HS-5 (cell line): ENCODE measurements around the gene OTUD7B.
A peak's percentile ranks its signal among the peaks of the same experiment; 100 is the strongest.
"Not testable (repeated sequence)": the region's sequence is repeated elsewhere in the genome, so short reads cannot be mapped to it uniquely, and the experiment has no call there.

Experiments used
- DNase-seq: peaks from one replicate; pipeline ENCODE4 v3.0.0-alpha.2; 2012; ENCODE audit warnings: low read depth

OTUD7B gene

DNA sequence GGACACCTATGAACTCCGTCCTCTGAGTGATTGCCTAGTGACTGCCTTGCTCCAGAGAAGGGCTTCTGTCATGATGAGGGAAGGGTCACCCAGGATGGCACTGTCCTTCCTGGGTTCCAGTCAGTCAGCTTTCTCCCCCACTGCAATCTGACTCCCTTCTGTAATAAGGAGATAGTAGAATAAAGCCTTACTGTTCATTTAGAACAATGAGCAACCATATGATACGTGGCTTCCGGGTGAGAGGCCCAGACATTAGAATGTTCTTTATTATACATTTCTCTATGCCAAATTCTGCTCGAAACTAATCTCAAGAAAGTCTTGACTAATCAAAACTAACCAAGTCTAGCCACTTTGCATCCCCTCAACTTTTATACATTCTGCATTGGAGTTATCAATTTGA is 65.3 kb downstream of the OTUD7B start:
- DNase-seq = no peak

DNA sequence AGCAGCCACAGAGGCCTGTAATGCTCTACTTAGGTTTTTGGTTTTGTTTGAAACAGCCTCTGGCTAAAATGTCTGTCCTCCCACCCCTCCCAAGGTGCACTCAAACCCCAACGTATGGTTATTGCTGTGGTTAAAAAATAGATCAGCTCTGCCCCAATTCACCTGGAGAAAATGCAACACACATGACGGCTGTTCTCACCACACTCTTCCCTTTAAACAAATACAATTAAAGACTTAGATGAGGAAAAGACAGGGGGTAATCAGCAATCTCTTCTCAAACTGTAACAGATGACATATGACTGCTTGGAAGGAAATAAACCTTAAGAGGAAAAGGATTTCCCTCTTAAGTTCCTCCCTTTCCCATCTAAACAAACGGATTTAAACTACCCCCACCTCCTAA is 67.6 kb downstream of the OTUD7B start:
- no peak for DNase-seq

DNA sequence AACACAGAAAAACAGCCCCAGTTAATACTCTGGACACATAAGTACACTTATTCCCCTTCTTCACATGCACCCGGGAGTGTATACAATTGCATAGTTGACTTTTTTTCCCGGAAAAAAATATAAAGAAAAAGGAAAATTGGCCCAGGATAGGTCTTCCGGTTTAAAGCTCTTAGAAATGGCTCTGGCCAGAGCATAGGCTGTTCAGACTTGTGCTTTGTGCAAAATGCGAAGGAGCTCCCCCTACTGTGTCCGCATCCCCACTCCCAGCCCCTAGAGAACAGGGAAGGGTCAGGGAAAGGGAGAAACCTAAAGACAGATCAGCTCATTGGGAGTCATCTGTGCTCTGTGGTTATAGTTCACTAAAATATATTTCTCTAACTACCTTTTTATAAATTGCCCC is 68.3 kb downstream of the OTUD7B start:
- no peak for DNase-seq

DNA sequence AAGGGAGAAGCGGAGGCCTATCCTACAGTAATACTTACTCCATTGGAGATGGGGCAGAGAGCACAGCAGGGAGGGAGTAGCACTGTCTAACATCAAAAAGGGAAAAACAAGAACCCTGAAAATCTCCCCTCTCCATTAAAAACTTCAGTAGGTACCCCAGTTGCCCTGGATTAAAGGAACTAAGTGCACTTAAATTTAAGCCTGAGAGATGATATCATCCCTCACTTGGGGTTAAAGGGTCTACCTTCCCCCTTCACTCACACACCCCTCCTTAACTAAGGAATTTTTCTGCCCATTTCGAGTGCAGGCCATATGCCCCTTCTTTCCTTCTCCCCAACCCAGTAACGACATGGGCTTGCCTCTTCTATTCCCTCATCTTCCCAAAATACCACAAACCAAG is 70.1 kb downstream of the OTUD7B start:
- no peak for DNase-seq

DNA sequence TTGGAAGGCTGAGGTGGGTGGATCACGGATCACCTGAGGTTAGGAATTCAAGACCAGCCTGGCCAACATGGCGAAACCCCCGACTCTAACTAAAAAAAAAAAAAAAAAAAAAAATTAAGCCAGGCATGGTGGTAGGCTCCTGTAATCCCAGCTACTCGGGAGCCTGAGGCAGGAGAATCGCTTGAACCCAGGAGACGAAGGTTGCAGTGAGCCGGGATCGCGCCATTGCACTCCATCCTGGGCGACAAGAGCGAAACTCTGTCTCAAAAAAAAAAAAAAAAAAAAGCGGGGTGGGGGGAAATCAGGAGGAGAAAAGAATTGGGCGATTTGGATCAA is 71.9 kb downstream of the OTUD7B start:
- not testable (repeated sequence) for DNase-seq

DNA sequence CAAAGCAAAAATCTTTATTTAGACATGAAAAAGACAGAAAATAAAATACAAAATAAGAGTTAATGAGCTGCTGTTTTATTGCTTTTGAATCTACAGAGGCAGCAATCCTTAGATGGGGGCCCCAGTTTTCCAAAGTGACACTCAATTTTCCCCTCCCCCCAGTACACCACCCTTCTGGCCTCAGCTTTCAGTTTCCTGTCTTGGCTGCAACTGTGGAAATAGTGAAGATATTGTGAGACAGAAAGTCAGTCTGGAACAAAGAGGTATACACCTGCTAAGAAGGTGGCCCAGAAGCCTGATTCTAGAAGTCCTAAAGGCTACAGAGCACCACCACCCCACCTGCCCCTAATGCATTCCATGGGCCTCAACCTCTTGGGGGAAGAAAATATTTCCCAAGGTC is 72.8 kb downstream of the OTUD7B start:
- no peak for DNase-seq

DNA sequence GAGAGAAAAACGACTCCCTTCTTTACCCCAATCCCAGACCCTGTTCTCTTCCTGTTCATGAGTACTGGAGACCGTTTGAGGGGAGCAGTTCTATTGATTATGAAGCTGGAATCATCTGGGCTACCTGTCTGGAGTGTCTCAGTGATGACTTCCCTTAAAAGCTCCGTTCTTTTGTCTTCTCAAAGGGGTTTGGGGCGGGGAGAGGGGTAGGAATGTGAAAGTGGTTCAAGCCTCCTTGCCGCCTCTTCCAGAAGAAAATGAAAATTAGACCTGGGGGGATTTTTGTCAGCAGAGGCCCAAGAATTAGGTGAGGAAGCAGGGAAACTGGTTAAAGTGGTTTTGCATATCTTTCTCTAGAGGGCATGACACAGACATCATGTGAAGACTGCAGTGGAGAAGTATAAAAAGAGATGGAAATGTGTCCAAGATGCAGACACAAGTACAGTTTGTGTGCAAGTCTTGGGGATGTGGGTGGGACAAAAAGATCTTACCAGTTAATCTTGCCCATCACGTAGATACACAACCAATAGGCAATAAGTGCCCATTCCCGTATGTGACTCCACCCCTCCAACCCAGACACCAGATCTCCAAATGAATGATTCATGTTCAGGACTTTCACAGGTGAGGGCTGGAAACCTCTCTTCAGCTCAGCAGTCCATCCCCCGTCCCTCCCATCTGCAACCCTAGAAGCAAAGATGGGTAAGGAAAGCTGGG is 73.4 kb downstream of the OTUD7B start:
- no peak for DNase-seq

DNA sequence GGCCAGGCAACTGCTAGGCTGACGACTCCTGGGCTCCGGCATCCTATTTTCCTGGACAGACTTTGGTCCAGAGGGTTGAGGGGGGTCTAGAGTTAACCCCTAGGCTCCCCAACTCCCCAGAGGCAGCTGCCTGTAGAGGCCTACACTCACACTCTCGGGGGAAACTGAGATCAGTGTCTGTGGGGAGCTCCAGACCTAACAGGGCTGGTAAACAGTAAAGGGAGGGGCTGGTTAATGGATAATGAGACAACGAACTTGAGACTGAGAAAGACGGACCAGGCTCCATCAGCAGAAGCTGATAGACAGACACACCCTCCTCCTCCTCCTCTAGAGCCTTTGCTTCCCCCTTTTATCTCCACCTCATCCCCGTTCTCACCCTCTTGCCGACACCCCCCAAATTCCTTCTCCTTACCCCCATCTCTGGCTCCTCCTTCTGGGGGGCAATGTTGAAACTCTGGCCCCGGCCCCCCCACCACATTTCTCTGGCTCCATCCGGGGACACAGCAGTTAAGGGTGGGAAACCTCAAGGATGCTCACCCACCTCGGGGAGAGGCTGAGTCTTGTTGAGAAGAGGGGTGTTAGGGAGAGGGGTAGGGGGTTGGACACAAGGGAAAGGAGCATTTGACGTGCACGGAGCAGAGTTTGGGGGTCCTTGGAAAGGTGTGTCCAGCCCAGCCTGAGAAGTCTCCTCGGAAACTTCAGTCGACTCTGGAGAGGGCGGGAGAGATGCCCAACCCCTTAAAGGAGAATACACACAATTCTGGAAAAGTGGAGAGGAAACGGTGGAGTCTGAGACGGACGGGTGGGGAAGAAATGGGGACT is 74.1 kb downstream of the OTUD7B start, which contains the start of gene MTMR11:
Gene MTMR11, minus strand, starts transcription at position 710 of the 822 bp plus-strand sequence. Its CDS starts 232 bp downstream, at position 478.
- no peak for DNase-seq

DNA sequence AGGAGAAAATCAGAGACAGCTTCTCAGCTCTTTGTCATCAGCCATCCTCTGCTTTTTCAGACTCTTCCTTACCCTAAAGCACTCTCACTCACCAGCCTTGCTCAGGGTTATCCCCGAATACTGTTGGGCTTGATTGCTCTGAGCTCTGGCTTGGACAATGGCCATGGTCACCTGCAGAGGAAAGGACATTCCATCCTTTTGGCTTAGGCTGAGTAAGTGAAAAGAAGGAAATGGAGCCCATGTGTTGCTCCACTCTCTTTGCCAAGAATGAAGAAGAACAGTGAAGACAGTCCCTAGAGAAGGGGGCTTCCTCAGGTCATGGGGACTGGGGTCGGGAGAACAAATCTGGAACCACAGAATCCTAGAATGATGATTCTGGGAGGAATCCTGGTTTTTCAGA is 76.2 kb downstream of the OTUD7B start:
- DNase-seq = no peak

DNA sequence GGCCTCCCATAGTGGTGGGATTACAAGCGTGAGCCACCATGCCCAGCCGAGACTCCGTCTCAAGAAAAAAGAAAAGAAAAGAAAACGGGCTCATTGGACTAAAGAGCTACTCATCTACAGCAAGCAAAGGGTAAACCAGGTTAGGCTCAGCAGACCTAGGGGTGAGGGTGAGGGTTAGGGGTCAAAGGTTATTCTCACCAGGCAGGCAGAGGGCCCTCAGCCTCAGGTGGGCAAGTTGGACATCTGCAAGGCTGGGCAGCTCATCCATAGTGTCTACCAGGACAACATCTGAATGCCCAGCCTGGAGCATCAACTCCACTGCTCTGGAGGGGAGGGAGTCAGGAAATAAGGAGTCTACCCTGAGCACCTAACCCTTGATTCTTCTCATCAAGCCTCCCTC is 77.3 kb downstream of the OTUD7B start:
- DNase-seq = no peak

DNA sequence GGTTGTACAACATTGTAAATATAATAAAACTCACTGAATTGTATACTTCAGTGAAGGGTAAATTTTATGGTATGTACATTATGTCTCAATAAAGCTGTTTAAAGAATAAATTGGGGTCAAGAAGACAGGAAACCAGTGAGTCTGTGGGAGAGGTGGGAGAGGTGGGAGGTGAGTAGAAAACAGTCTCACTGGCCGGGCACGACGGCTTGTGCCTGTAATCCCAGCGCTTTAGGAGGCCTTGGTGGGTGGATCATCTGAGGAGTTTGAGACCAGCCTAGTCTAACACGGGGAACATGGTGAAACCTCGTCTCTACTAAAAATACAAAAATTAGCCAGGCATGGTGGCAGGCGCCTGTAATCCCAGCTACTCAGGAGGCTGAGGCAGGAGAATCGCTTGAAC is 78.1 kb downstream of the OTUD7B start:
- no peak for DNase-seq

DNA sequence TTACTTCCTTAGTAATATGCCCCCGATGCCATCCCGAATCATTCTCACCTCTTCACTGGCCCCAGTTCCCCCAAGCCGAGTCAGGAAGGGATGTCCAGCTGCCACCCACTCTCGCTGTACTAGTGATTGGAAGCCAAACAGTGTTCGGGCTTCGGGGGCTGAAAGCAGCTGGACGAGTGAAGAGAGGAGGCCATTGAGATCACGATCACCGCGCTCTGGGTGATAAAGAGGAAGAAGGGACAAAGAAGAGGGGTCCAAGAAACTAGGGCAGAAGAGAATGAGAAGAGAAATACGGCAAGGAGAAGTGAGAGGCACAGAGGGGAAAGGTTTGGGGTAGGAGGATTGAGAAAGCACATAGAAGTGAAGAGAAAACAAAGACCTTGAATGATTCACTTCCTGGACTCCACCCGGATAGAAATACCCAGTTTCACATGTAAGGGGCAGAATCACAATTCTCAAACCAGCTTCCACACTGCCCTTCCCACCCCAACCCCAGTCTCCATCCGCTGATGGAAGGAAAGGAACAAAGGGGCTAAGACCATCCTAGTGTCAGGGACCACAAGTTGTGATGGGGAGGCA is 79.2 kb downstream of the OTUD7B start:
- DNase-seq = no peak

DNA sequence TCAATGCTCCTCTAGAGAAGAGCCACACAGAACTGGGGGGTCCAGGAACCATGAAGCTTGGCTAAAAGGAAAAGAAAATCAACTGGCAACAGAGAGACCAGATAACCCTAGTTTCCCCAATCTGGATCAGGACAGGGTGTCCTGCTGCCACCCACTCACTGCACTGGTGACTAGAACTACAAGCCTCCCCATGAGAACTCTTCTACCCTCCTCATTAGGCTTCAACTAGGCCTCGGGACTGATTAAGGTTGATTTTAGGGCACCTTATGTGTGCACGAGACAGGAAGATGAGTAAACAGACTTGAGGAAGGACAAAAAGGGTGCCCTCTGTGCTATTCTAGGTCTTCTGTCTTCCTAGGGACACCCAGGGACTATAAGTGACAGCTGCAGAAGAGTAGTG is 80.7 kb downstream of the OTUD7B start:
- no peak for DNase-seq

DNA sequence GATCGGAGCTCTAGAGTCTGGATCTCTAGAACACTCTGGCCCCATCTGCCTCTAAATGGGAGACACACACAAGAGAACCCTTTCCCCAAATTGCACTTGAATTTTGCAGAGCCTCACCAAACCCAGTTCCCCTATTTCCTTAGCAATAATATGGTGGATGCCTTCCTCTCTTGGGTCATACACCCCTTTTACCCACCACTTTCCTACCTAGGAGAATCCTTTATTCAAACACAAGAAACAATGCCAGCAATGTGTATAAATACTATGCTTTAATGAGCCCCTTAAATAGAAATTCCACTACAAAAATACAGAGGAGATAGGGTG is 82.2 kb downstream of the OTUD7B start:
- DNase-seq = no peak

DNA sequence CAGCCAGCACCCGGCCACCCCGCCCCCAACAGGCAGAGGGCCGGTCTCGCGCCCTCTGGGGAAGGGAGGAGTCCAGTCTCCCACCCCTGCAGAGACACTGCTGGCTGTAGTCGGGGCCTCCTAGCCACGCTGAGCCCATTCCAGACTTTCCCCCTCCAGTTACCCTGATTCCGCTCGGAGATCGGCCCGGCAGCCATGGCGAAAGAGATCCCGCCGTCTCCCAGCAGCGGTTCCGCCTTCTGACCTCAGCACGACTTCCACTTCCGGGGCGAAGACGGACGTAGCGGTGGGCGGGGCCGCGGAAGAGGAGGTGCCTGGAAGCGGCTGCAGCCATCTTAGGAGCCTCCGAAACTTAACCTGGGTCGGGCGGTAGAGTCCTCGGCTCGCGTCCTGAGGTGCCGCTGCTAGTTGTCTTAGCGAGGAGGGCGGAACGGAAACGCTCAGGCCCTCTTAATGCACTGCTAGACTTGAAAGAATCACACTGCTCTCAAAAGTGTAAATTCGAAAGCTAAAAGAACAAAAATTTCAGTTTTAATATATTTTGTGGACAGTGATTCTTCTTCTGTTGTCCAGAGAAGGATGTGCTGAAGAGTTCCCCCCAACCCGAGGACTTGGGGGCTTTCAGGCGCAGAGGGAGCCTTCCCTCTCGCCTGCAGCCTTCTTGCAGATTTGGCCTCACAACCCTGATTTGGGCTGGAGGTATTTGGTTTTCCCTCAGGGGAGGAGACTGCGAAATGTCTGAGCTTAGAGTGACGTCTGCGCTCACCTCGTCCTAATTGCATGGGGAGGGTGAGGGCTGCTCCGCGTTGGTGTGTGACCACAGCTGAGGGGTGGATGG is 82.7 kb downstream of the OTUD7B start, which contains the start of gene SF3B4:
Gene SF3B4, minus strand, starts transcription at position 241 of the 838 bp plus-strand sequence. Its CDS starts 44 bp downstream, at position 197.
- DNase-seq = peak; percentile 70

DNA sequence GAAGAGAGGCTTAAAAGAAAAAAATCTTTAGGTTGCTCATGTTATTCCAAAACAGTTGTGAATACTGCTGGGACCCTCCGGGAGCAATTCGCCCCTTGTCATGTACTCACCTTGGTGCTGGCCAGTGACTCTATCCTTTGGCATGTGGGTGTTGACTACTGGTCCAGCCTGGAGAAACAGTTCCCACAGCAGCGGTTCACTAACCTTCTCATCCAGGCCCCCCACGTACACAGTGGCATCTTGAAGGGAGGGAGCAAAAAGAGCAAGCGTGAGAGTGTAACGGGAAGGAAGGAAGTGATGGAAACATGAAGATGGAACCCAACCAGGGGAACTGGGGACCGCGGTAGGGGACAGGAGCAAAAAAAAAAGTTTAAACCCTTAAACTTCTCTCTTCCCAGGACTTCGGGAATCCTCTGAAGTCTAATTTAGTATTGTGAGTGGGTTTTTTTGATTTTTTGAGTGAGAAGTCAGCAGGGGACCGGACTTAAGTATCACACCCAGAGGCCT is 83.4 kb downstream of the OTUD7B start:
- no peak for DNase-seq

DNA sequence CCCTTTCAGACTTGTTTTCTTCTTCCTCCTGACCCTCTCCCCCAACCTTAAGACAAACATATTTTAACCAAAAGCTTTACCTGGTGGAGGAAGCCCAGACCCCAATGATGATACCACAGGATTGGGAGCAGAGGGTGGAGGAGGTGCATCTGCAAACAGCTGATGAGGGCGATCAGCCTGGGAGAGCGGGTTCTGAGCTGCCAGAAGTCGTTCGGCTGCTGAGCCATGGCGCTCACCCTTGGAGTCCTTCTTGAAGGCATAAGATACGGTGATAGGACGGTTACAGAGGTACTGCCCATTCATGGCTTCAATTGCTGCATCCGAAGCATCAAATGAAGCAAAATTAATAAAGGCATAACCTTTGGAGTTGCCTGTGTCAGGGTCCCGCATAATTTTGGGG is 84.2 kb downstream of the OTUD7B start:
- no peak for DNase-seq

DNA sequence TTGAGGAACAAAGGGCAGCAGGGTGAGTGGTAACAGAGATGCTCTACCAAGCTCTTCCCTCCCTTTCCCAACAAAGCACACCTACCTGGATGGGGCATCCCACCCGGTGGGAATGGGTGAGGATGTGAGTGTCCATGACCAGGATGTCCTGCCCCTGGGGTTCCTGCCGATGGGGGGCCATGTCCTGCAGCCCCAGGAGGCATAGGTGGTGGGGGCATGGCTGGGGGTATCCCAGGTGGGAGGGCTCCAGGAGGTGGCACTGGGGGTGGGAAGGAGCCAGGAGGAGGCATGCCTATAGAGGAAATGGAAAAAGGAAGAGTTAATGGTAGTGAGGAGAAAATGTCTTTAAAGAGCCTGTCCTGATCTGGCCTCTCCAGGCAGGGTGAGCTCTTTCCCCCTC is 84.8 kb downstream of the OTUD7B start:
- no peak for DNase-seq

DNA sequence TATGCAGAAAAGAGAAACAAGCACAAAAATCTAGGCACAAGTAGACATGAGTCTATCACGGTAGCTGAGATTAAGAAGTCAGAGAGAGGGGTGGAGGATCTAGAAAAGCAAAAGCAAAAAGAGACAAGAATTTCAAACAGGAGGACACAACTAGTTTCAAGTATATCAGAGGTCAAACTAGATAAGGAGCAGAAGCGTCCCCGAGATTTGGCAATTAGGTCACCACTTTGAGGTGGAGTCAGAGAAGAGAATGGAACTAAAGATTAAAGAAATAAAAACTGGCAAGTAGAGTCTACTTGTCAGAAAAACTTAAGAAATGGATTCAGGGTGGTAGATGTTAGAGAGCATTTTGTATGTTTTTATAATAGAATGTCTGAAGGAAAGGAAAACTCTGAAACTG is 85.2 kb downstream of the OTUD7B start:
- DNase-seq = no peak

DNA sequence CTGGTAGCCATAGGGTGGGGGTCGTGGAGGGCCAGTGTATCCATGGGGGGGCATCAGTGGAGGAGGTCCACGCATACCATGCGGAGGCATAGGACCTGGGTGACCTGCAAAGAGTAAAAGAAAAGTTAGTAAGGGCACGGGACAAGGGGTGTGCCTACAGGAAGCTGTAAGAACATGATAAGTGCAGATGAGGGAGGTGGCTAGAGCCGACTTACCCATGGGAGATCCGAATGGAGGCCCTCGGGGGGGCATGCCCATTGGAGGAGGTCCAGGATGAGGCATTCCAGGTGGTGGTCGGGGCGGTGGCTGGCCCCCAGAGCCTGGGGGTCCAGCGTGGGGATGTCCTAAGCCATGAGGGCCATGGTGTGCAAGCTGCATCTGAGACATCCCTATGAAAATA is 86.9 kb downstream of the OTUD7B start:
- no peak for DNase-seq

DNA sequence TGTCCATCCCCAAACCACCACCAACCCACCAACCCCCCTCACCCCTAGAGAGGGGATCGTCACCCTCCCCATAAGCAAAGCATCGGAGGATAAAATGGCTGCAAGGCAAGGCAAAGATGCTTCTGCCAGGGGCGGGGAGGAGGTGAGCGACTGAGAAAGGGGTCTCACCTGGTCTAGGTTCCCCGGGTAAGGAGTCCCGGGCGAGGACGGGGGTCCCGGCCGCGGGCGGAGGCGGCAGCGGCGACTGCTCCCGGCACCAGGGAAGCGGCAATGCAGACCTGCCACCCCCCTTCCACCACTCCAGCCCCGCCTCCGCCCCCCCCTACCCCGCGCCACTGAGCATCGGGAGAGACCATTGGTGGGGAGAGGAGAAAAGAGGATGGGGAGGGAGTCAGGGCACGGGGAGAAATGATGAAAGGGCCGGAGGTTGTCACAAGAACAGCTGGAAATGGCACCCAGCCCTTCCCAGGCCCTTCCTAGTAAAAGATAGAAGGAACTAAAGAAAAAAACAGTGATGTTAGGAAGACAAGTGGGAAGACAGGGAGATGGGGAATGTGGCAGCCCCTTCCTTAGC is 92.9 kb downstream of the OTUD7B start, which contains the start of gene SV2A:
Gene SV2A, minus strand, starts transcription at position 274 of the 574 bp plus-strand sequence. CDS start 4,004 bp downstream, outside the sequence.
- no peak for DNase-seq

DNA sequence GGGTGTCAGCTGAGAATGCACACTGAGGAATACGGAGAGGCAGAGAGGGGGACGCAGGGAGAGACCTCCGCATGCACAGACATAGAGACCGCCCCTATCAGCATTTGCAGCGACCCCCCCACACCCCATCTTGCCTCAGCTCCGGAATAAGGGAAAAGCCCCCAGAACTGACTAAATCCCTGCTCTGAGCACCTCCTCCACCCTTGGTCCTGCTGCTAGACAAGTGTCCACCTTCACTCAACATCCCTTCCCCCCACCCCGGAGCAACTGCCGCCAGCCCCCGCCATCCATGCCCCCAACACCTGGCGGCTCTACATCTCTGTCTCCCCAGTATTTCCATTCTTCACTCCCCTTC is 93.7 kb downstream of the OTUD7B start:
- no peak for DNase-seq
